Fibroblast of skin of scalp (primary cell): ENCODE data around the gene FAM168A.
A peak's percentile ranks its signal among the peaks of the same experiment; 100 is the strongest.

Experiments used
- DNase-seq: peaks from one replicate; pipeline ENCODE4 v3.0.0-alpha.2; 2013

Gene FAM168A

GRCh38 chr11:73398721-73399120, 199.2 kb downstream of the FAM168A start:
- DNase-seq: no peak

- DNase-seq: no peak
Observed at GRCh38 chr11:73398132-73398526, 199.8 kb downstream of the FAM168A start.

GRCh38 chr11:73397468-73398131, 200.3 kb downstream of the FAM168A start:
- no peak for DNase-seq

- DNase-seq: no peak
Observed at GRCh38 chr11:73396985-73397384, 200.9 kb downstream of the FAM168A start.

GRCh38 chr11:73396251-73396930, 201.5 kb downstream of the FAM168A start:
- DNase-seq: no peak

GRCh38 chr11:73395297-73396208, 202.4 kb downstream of the FAM168A start:
- no peak for DNase-seq

GRCh38 chr11:73394416-73395296, 203.3 kb downstream of the FAM168A start:
- no peak for DNase-seq

GRCh38 chr11:73393479-73394415, 204.2 kb downstream of the FAM168A start:
- peak; percentile 78 for DNase-seq

GRCh38 chr11:73393011-73393380, 204.9 kb downstream of the FAM168A start:
- DNase-seq: no peak

GRCh38 chr11:73392108-73393010, 205.6 kb downstream of the FAM168A start:
- DNase-seq: no peak

- DNase-seq: no peak
Observed at GRCh38 chr11:73391665-73392064, 206.2 kb downstream of the FAM168A start.

- no peak for DNase-seq
Observed at GRCh38 chr11:73390601-73391565, 207.0 kb downstream of the FAM168A start.

- DNase-seq: no peak
Observed at GRCh38 chr11:73389916-73390315, 208.0 kb downstream of the FAM168A start.

GRCh38 chr11:73389134-73389525, 208.8 kb downstream of the FAM168A start:
- DNase-seq: peak; percentile 70

GRCh38 chr11:73388265-73389133, 209.4 kb downstream of the FAM168A start:
- DNase-seq: no peak

- DNase-seq: peak; percentile 25
Observed at GRCh38 chr11:73387594-73388264, 210.2 kb downstream of the FAM168A start.

GRCh38 chr11:73386546-73386945, 211.4 kb downstream of the FAM168A start:
- no peak for DNase-seq
